Breast epithelium (tissue), 4 donors: Measurements from ENCODE around the gene NFIC. TPM values are rescaled to one million over a fixed set of nuclear protein-coding genes. Genes with fewer than 3 reads are reported as not detected.

Source experiments
- DNase-seq, 2 donors: peaks; one replicate each; pipeline ENCODE4 v3.0.0-alpha.2; 2019; ENCODE audit warnings: low spot score in 2 of 2
- H3K27ac ChIP-seq, 2 donors: fragments of 200-600 bp; sonication (generic) in 1 of 2; one replicate each; pipeline ENCODE4 v1.5.1; 2016 to 2019; ENCODE audit warnings: mild to moderate bottlenecking in 1 of 2
- H3K27me3 ChIP-seq, 2 donors: fragments of 200-600 bp; sonication (generic) in 1 of 2; one replicate each; pipeline versions ENCODE4 v1.5.1 to v1.6.0; 2017 to 2019; ENCODE audit warnings: control low read depth in 1 of 2, mild to moderate bottlenecking in 1 of 2
- H3K36me3 ChIP-seq: fragments of 200-600 bp; one replicate; pipeline ENCODE4 v1.5.1; 2019
- H3K4me1 ChIP-seq, 2 donors: fragments of 200-600 bp; sonication (generic); one replicate each; pipeline ENCODE4 v1.5.1; 2016 to 2019; ENCODE audit warnings: control low read depth in 1 of 2
- H3K4me3 ChIP-seq, 3 donors: fragments of 200-600 bp; sonication (generic); 1 replicate in 2 of 3; 2 replicates in 1 of 3; pipeline ENCODE4 v1.5.1; 2016 to 2019; ENCODE audit warnings: mild to moderate bottlenecking in 3 of 3, moderate library complexity in 2 of 3
- H3K9me3 ChIP-seq, 2 donors: fragments of 200-600 bp; sonication (generic) in 1 of 2; one replicate each; pipeline ENCODE4 v1.5.1; 2016 to 2019; ENCODE audit warnings: control low read depth in 1 of 2
- POLR2A ChIP-seq: fragments of 450-650 bp; IDR thresholded peaks from one replicate; pipeline ENCODE4 v1.6.1; 2016; ENCODE audit warnings: antibody characterized with exemption, mild to moderate bottlenecking, moderate library complexity
- POLR2AphosphoS5 ChIP-seq, 3 donors: sonication (generic); formaldehyde crosslinking; IDR thresholded peaks; one replicate each; pipeline ENCODE4 v1.6.1; 2017; ENCODE audit warnings: antibody characterized with exemption in 3 of 3
- intact Hi-C: fragments of 100-400 bp; cut with DNase I; formaldehyde crosslinking; loops from one replicate; pipeline ENCODE4 v1.15.1; 2023; ENCODE audit warnings: low total_unique reads
- total RNA-seq, 3 donors: library from RNA; depleted of rRNA; stranded (reverse); fragments of >200 nt; gene quantifications; one replicate each; pipeline ENCODE4 v1.1.0, GENCODE V29; 2016
- TF ChIP-seq, protein P1 (sequence below), 3 donors: fragments of 450-650 bp; IDR thresholded peaks; one replicate each; pipeline ENCODE4 v1.5.1; 2016 to 2017; ENCODE audit warnings: antibody characterized with exemption in 3 of 3, mild to moderate bottlenecking in 3 of 3, moderate library complexity in 3 of 3

NFIC gene
- total RNA-seq, 3 donors from 2014 or later, result 48.9 to 97.8 (median 73.1) TPM

DNA sequence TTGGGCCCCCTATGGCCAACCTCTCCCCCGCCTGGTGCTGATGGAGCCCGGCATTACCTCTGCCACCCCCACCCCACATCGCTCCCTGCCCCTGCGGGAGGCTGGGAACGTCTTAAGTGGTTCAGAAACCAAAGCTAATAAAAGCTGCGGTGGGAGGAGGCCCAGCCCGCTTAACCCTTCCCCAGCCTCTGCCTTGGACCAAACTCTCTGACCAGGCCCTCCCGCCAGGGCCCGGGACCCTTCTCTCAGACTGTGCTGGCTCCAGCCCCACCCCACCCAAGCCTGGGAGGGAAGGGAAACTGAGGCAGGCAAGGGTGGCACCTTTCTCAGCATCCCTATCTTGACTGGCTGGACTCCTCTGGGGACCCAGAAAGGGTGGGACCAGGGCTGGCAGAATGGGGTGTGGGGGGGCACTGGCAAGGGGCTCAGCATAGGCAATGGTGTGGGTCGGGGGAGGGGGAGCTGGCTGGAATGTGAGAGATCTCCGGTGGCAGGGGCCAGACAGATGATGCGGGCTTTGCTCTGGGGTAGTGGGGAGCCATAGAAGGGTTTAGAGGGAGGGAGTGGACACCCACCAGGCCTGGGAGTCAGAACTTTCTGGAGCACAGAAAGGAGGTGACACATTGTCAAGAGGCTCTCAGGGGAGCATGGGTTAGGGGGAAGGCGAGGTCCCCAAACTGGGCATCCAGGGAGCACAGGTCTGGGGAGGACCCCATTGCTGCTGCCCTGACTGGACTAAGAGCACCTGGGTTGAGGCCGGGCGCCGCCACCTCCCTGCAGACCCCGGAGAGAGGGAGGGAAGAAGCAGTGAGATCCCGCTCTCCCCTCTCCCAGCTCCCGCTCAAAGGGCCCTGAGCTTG, 92.1 kb downstream of the NFIC start:
- H3K36me3 ChIP-seq, result no peaks in the 10 kb centered on the region
- no peak for DNase-seq
- H3K9me3 ChIP-seq, result no peaks in the 10 kb centered on the region
- peak overlapping the region in 1 of 3 donors; percentile 43 for H3K4me3 ChIP-seq
- no peaks in the 10 kb centered on the region for H3K27me3 ChIP-seq
- peaks cover 0 to 4% of the 10 kb centered on the region in 2 donors for H3K4me1 ChIP-seq
- intact Hi-C loops, result no loop called here
- peak overlapping the region; percentile 77 to 89 for H3K27ac ChIP-seq
- TF ChIP-seq, protein P1, sequence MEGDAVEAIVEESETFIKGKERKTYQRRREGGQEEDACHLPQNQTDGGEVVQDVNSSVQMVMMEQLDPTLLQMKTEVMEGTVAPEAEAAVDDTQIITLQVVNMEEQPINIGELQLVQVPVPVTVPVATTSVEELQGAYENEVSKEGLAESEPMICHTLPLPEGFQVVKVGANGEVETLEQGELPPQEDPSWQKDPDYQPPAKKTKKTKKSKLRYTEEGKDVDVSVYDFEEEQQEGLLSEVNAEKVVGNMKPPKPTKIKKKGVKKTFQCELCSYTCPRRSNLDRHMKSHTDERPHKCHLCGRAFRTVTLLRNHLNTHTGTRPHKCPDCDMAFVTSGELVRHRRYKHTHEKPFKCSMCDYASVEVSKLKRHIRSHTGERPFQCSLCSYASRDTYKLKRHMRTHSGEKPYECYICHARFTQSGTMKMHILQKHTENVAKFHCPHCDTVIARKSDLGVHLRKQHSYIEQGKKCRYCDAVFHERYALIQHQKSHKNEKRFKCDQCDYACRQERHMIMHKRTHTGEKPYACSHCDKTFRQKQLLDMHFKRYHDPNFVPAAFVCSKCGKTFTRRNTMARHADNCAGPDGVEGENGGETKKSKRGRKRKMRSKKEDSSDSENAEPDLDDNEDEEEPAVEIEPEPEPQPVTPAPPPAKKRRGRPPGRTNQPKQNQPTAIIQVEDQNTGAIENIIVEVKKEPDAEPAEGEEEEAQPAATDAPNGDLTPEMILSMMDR (IDR thresholded peaks at IDR 0.05), result no peak
- TF ChIP-seq POLR2A (no peak), POLR2AphosphoS5 (IDR thresholded peaks at IDR 0.05) (no peak)

DNA sequence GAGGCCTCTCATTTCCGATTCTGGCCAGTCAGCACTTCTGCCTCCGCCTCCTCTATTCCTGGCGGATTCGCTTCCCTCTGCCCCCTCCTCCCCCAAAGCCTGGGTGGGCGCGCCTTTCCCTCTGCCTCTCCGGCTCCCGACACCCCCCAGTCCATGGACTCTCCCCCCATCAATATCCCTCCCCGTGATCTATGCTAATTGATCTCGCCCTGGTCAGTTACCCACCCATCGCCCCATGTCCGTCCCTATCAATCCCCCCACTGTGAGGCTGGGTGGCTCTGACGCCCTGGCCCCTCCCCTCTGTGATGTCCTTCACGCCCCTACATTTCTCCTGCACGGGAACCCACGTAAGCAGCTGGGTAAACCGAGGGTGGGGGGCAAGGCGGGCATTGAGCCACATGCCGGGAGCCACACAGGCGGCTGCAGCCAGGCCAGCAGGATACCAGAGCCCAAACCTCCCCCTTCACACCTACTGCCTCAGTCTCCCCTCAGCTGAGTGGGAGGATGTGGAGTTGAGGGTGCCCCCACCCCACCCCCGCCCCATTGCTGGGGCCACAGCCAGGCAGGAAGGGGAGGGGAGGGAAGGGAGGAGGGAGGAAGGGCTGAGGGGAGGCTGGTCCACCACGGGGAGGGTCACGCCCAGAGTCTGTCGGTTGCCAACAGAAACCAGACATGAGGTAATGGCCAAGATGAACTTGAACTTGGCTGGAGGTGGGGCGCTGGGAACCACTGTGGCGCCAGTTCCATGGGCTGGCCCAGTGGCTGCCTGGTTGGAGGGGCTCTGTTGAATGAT, 92.9 kb downstream of the NFIC start:
- Histone ChIP-seq H3K36me3 (no peaks in the 10 kb centered on the region), H3K27me3 (no peaks in the 10 kb centered on the region), H3K4me1 (peaks cover 0 to 4% of the 10 kb centered on the region in 2 donors), H3K27ac (peak overlapping the region; percentile 77 to 89), H3K9me3 (no peaks in the 10 kb centered on the region), H3K4me3 (peak overlapping the region in 1 of 3 donors; percentile 43)
- peak; percentile 71 to 82 for DNase-seq
- TF ChIP-seq, protein P1 (IDR thresholded peaks at IDR 0.05), result no peak
- peak in 2 of 3 donors; percentile 56 to 62 for TF ChIP-seq POLR2AphosphoS5 (IDR thresholded peaks at IDR 0.05)
- intact Hi-C loops, result no loop called here

DNA sequence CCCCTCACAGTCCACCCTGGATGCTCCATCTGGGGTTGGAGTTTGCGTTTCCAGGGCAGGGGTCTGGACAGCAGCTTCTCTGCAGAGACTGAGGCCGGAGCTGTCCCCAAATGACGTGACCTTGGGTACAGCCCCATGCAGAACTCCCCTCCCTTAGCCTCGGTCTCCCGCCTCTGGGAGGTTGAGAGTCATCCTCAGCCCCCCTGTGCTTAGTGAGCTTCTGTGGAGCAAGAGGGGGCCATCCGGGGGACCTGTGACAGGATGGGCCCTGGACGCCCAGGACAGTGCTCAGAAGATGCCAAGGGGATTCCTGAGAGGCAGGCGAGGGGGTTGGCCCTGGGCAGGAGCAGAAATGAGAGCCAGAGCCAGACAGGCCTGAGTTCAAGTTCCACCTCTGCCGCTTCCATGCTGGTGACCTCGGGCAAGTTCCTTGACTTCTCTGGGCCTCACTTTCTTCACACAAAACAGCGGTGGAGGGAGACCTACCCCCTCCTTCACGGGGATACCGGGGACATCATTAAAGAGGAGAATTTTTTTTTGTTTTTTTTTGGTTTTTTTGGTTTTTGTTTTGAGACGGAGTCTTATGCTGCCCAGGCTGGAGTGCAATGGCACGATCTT, 93.7 kb downstream of the NFIC start:
- TF ChIP-seq POLR2AphosphoS5 (IDR thresholded peaks at IDR 0.05) (no peak), POLR2A (no peak)
- TF ChIP-seq, protein P1 (IDR thresholded peaks at IDR 0.05), result no peak
- Histone ChIP-seq H3K36me3 (no peaks in the 10 kb centered on the region), H3K27ac (peak overlapping the region; percentile 77 to 89), H3K4me1 (peaks cover 0 to 4% of the 10 kb centered on the region in 2 donors), H3K27me3 (no peaks in the 10 kb centered on the region), H3K4me3 (no peak overlapping the region), H3K9me3 (no peaks in the 10 kb centered on the region)
- no peak for DNase-seq
- intact Hi-C loops, result loop anchor here (10.0 kb wide), 1 partner anchor 135 kb away; no protein-coding TSS in a partner anchor

DNA sequence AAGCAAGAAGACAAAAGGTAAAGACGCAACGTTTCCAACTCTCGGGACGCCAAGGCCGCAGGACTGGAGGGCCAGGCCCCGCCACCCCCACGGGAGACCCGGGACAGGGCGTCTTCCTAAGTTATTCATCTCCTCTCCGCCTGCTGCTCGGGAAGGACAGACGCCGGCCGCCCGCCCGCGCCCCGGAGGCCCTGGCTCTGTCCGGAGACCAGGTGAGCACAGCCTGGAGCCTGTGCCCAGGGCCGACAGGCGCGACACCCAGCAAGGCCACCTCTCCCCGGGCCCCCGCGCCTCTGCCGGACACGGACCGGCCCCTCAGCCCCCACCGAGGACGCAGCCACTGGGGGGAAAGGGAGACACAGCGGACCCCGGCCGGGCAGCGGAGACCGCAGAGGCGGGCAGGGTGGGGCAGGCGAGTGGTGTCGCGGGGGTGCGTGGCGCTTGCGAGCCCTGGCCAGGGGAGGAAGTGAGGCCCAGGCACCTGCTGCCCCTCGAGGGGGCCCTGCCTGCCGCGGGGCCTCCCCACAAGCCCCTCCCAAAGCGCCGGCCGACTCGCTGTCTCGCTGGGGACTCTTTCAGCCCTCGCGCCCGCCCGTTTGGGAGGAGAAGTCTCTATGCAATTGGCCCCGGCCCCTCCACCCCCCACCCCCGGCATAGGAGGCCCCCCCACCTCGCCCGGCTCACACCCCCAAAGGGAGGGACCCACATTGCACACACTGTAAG, 96.8 kb downstream of the NFIC start:
- H3K4me3 ChIP-seq, result no peak overlapping the region
- peak overlapping the region in 1 of 2 donors; percentile 61 for H3K27ac ChIP-seq
- no peaks in the 10 kb centered on the region for H3K36me3 ChIP-seq
- no peaks in the 10 kb centered on the region for H3K27me3 ChIP-seq
- no peaks in the 10 kb centered on the region for H3K9me3 ChIP-seq
- intact Hi-C loops, result loop anchor here (10.0 kb wide), 1 partner anchor 138 kb away; no protein-coding TSS in a partner anchor
- TF ChIP-seq, protein P1 (IDR thresholded peaks at IDR 0.05), result no peak
- no peak for TF ChIP-seq POLR2AphosphoS5 (IDR thresholded peaks at IDR 0.05)
- no peak for TF ChIP-seq POLR2A
- peaks cover 0 to 4% of the 10 kb centered on the region in 2 donors for H3K4me1 ChIP-seq
- no peak for DNase-seq
